Measurements from ENCODE around the gene TCF20.

Gene TCF20

DNA sequence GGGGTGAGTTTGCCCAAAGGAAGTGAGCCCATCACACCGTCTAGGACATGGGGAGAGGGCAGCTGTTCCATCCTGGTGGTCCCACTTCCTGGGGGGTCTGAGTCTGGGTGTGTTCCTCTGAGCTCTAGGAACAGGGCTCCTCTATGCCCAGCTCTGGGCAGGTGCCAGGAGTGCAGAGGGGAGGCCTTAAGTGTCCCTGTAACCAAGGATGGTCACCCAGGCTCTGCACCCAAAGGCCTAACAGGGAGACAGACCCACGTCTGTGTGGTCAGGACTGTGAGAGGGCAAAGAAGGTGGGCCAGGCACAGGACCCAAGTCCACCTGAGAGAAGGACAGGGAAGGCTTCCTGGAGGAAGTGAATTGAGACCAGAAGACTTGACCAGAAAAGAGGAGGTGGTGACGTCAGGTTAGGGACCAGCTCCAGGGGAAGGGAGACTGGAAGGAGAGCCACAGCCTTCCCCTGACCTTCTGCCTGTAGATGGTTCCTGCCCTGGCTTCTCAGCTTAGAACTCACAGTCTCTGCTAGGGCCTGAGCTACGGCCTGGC is 11.3 kb upstream of the TCF20 start:
- no peak for DNase-seq

DNA sequence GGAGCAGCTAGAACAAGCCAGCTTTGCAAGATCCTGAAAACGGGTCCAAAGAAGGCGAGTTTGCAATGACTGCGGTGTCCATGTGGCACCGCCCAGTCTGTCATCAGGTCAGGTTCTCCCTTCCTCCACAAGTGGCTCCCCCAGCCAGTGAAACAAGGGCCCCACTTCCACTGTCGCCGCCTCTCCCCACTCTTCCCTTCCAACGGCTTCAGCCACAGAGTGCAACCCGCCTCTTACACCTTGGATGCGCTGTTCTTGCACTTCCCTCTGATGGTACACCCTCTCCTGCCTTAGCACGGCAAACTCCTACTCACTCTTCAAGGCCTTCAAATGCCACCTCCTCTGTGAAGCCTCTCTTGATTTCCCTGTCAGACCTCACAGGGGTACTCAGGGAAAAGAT is 10.8 kb upstream of the TCF20 start:
- DNase-seq: no peak

DNA sequence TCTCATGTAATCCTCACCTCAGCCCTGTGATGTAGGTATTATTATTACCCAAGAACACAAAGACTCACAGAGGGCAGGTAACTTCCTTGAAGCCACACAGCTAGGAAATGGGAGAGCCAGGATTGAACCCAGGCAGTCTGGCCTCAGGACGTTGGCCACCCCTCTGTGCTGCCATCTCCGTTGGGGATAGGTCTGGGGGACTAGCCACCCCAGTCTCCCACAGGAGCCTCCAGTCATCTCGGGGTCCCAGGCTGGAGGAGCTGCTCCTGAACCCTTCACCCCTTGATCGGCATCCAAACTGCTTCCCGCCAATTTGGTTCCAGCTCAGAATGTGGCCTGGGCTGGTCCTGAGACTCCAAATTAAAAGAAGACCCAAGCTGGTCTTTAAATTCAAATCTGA is 10.4 kb upstream of the TCF20 start:
- no peak for DNase-seq

DNA sequence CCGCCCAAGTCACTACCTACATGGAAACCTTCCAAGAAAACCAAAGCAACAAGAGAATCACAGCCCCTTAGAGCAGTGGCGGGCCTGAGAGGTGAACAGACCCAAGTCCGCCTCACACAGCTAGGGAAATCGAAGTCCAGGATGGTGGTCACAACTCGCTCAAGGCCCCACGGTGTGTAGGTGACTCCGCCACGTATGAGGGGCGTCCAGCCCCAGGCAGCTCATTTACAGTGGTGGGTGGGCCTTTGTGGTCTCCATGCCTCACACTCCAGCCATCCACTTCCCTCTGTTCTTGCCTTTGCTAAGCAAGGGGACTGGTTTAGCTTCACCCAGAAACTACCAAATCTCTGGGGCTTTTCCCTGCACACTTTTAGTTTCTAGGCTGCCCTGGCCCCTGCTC is 9.7 kb upstream of the TCF20 start:
- no peak for DNase-seq

DNA sequence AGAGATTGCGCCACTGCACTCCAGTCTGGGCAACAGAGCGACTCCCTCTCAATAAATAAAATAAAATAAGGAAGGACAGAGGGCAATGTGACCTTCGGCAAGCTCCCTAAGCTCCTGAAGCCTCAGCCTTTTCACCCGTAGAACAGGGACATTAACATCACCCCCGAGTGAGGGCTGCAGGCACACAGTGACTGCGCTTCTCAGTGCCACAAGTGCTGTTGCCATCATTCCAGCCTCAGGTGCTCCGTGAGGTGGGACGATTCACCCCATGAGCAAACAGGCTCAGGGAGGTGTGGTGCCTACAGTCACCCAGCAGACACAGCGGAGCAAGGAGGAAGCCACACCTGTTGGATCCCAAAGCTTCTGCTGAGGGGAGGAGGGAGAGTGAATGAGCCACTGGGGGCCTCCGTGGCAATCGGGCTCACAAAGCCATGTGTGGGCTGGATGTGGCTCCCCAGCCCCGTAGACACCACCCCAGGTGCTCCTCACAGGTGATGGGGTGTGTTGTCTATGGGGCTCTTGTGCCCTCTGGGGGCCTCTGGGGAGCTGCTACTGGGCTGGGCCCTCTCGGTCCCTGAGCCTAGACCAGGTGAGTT is 9.1 kb upstream of the TCF20 start:
- no peak for DNase-seq

DNA sequence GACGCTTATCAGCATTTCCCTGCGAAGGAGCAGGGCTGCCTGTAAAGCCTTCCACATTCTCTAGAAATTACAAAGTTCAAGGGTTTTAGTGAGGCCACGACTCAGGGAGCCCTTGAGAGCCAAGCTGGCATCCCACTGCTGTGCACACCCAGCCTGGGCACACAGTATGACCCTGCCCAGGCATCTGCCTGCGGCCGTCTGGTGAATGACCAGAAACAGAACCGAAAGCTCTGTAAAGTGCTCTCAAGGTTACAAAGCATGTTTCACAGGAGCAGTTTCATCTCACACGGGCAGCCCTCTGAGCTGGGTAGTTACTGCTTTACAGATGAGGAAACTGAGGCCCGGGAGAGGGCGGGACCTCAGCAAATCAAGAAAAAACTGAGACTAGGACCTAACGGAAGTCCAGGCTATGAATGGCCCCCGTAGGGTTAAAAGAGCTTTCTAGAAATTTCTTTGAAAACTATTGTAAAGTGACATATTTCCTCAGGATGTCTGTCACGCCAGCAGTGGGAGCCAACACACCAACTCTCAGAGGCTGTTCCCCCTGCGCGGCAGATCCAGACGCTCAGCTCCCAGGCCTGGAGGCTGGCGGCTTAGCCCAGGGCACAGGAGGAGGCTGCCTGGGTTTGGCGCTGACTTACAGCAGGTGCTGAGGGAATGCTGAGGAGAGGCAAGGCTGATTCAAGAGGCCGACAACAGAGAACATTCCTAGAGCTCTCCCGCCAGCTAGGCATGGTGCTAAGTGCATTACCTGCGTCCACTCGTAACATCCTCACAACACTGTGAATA is 7.7 kb upstream of the TCF20 start:
- no peak for DNase-seq

DNA sequence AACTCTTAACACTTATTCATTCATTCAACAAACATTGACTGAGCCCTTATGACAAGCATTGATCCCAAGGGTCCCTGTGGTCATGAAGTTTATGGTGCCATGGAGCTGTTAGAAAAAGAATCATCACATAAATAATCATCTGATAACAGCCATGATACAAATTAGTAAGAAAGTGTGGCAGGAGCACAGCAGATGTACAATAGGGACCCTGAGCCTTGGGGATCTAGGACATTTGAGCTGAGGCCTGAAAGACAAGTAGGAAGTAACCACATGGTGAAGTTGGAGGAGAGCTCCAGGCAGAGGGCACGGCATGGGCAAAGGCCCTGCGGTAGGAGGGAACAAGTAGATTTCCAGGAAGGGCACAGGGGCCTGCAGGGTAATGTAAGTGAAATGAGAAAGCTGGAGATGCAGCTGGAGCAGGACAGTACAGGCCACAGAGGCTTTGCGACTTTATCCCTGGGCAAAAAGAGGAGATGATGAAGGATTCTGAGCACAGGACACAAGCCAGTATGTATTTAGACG is 6.8 kb upstream of the TCF20 start:
- no peak for DNase-seq

DNA sequence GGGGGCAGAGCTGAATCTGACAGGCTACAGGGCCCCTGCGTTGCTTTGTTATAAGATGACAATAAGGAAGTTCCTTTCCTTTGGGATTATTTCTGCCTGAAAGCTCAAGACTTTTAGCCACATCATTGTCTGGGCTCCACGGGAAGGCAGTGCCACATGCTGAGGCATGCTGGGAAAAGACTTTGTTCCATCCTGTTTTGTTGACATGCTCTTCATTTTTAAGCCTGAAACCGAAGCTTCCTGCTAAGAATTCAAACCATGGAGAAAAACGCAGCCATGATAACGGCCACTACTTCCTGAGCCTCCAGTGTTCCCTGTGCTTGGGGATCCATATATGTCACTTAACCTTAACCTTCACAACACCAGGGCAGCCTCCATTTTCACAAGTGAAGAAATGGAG is 5.5 kb upstream of the TCF20 start:
- no peak for DNase-seq

DNA sequence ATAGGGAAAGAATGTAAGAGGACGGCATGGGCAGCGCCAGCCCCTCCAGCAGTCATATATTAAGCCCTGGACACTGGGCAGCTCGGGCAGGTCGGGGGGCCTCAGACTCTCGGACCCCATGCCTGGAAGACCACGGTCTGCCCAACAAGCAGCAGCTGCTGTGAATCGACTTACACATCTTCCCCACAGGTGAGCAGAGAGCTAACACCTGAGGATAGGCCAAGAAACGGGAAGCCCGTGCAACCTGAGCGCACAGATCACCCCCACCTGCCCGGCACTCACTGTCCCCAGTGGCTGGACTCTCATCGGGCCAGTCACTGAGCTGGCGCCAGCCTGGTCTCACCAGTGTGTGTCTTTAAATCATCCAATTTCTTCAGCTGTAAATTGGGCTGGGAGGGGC is 4.7 kb upstream of the TCF20 start:
- DNase-seq: no peak

DNA sequence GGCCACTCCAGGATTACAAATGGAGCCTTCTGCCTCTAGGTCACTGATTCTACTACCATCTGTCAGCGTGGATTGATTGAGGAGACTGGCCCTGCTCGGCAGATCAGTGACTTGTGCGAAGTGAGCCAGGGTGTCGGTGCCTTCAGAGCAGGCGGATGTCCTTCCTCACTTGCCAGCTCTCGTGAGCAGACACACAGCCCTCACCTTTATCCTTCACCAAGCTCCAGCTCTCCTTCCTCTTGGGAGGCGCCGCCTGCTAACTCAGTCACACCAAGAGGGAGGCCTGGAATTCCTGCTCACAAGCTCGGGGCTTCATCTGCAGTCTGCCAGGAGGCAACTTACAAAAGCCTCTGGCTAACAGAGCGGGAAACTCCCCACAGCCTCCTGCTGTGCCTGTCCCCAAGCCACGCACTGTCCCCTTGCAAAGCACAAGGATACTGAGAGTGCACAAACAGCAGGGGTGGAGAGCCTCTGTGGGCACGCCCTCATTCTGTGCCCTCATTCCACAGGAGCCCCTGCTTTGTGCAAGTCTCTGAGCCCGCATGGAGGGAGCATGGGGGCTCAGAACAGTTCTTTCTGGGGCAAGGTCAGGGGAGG is 3.5 kb upstream of the TCF20 start:
- DNase-seq: no peak

DNA sequence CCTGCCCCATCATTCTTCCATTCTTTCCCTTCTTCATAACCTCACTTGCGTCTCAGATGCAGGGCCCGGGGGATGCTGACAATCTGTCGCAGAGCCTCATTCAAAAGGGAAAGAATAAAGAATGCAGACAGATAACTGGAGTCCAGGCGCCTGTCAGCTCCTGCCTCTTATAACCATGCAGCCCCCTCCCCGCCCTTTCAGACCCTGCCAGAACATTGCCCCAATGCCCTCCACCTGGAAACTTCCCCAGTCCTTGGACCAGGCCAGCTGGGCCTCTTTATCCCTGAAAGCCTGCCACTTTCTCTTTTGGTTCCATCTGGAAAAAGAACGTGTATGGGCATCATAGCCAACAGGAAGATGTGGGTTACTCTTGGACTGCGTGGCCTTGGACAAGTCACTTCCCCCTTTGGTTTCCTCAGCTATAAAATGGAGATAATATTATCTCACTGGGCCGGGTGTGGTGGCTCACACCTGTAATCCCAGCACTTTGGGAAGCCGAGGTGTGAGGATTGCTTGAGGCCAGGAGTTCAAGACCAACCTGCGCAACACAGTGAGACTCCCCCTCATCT is 2.1 kb upstream of the TCF20 start:
- DNase-seq: no peak

DNA sequence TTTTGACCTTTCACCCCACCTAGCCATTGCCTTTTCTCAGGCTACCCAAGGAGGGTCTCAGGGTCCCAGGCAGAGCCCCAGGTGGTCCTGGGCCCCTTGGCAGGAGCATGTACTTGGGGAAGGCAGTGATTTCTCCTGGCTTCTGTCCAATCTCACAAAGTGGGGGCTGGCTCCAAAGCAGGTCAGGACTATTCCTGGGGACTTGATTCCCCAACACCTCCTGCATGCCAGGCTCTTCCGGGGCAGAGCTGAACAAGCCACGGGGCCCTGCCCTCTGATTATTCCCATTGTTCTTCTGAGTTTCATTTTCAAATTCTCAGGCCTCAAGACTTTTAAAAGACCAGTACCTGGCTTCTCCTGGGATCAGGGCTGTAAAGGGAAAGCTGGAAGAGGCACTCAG is 1.5 kb upstream of the TCF20 start:
- DNase-seq: no peak

DNA sequence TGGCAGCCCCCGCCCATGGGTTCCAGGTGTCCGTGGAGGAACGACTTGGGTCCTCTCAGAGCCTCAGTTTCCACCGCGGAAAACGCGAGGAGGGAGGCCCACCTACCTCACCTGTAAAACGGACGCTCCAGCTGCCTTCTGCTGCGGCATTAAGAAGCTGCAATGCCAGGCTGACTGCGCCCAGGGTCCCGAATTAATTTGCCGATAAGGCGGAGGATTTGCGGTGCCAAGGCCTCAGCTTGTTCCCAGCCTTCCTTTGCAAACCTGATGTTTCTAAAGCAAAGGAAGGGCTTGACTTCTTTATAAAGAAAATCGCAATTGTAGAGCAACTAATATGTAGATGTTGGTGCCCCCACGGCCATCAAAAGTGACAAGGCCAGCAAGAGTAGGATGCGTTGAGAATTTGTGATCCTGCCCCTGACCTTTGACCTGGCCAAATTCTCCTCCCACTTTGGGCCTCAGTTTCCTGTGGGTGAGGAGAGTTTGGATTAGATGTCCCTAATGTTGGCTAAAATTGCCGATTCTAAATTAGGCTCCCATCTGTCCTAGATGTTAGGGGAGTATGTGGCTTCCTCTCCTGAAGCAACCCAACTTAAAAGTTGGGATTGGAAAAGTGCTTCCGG is 849 bp upstream of the TCF20 start:
- no peak for DNase-seq

DNA sequence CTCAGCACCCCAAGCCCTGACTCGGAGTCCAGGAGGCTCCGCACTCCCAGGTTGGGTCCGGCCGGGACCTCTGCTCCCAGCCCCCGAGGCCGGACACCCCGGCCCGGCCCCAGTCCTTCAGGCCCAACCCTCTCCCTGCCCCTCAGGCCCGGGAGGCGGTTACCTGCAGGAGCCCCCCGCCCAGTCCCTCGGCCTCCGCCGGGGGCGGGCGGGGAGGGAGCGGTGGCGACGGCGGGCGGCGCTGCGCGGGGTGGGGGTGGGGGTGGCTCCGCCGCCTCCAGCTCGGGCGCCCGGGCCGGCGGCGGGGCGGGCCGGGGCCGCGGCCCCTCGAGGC is 310 bp downstream of the TCF20 start:
- no peak for DNase-seq

DNA sequence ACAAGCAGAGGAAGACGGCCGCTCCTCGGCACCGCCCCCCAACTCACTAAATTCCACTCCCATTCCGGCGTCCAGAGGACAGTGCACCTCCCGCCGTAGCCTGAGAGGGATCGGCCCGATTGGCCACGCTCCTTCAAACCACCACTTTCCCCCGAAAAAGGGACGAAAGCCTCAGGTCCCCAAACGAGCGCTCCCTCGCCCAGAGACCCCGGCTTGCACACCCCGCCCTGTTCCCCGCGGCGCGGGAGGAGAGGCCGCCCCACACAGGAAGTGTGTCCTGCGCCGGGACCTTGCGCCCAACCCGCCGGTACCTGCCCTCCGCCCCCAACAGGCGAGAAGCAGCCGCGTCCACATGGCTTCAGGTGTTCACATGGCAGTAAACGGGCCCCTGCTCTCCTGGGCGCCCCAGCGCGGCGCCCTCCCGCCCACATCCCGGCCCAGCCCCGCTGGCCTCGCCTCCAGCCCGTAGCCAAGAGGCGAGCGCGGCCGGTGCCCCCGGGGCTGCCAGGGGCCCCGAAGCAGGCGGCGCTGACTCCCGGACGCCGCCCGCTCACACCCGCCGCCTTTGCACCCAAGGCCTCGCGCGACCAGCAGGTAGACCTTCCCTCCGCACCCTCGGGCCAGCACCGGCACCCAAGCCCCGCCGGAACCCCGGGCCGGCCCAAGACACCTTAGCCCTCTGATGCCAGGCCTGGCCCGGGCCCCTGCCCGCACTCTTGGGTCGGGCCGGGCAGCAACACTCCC is 849 bp downstream of the TCF20 start:
- DNase-seq: no peak

DNA sequence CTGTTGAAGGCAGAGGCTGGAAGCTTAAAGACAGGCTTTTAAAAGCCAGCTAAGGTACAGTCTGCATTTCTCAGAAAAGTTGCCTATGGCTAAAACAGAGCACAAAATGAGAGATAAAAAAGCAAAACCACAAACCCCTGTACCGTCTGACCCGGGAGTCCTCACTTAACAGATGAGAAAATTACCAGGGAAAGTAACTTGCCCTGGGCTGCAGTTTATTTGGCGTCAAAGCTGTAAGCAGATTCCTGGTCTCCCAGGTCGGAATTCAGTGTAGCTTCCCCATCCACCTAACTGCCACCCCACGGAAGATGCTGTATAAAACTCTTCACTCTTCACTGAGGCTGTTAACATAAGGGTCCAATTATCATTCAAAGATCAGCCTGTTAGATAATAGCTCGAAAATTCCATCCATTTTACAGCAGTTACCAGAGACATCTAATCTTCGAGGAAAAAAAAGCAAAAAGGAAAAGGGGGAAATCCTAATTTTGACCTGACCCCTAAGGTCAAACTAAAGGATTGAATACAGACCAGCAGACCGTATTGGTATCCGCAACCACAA is 1.5 kb downstream of the TCF20 start:
- no peak for DNase-seq

DNA sequence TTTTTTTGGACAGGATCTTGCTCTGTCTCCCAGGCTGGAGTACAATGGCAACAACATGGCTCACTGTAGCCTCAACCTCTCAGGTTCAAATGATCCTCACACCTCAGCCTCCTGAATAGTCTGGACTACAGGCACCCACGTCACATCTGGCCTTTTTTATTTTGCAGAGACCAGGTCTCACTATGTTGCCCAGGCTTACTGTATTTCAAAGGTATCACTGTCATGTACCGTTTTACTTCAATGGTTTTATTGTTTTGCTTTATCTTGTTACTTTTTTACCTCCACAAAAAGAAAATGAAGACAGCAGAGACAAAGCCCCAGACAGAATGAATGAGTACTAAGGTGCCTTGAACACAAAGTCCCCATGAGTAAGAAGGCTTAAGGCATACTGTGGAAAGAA is 5.1 kb downstream of the TCF20 start:
- DNase-seq: no peak

DNA sequence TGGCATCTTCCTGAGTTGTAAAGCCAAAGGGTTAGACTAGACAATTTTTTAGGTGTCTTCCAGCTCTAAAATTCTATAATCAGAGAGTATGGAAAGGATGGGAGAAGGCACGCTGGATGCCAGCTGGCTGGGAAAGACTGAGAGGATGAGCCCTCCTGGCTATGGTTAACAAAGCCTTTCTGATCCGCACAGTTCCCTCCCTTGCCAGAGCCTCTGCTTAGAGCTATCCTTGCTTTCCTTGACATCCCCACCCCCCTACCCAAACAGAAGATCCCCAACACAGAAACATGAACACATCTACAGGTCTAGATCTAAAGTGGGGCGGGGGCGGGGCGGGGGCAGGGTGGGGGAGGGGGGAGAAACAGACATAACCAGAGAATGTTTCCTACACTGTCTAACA is 6.5 kb downstream of the TCF20 start:
- no peak for DNase-seq

DNA sequence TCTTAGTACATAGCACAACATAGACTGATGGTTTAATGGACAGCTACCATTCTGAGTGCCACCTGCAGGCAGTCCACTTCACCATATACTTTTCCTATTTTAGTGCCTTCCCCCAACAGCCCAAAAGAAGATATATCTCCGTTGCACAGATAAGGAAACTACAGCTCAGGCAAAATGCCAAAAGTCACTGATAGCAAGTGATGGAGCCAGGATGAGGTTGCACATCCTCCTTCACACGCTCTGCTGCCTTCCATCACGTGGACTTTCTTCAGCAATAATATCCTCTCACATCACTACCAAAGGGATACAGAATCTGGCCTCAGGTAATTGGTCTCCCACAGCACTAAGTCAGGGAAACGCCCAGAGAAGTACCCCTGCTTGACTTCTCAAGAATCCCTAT is 7.5 kb downstream of the TCF20 start:
- DNase-seq: no peak

DNA sequence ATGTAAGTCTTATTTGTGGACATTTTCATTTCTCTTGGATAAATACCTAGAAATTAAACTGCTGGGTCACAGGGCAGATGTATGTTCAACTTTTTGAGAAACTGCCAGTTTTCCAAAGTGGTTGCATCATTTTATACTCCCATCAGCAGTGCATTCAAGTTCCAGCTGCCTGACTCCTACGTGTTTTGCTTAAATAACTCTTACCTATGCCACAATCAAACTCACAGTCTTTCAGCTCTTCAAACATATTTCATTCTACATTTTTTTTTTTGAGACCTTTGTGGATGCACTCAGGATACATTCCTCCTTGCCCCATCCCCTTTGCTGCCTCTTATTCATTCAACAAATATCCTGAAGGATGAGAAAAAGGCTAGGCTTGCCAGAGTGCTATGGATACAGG is 9.2 kb downstream of the TCF20 start:
- DNase-seq: no peak

DNA sequence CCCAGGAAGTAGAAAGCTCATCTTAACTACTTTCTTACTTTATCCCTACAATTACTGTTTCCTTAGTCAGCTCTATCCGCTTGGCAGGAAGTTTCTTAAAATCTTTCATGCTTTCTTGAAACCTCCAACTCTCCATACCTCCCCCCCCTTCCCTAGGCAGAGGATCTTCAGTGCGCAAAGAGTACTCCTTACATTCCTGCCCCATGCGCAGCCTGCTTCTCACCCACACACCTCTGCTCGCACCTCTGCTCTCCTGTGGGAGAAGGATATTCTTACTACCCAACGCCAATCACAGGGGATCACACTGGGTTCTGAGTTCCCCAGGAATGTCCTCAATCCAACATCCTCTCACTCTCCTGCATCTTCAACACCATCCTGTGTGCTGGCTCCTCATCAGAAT is 12.3 kb downstream of the TCF20 start:
- no peak for DNase-seq

DNA sequence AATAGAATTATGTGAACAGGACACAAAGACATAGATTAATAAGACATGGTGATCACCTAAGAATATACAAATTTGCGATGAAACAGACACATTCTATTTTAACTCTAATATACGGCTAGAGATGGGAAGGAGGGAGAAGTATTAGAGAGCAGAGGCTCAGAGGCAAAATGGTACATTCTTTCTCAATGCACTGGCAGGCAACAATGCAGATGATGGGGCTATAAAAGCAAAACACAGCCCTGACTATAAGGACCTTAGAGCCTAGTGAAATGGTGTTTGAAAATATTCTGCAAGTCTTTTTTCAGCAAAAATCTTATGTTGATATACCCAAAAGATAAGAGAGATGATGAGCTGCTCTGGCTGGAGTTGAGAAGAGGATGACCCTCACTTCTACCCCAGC is 13.1 kb downstream of the TCF20 start:
- DNase-seq: no peak
